NCI-H1694 treated with DMSO at 0.1 percent for 48 hours (cell line): ENCODE results near the gene WDR72.
"Not testable (repeated sequence)": the region's sequence is repeated elsewhere in the genome, so short reads cannot be mapped to it uniquely, and the experiment has no call there.

Source experiments
- DNase-seq: peaks from one replicate; lab custom pipeline; 2025; lab: John Stamatoyannopoulos, UW

WDR72 gene

GRCh38 chr15:53695365-53695764 is 64.1 kb downstream of the WDR72 start:
- DNase-seq = no peak

GRCh38 chr15:53694476-53694874 is 65.0 kb downstream of the WDR72 start:
- no peak for DNase-seq

GRCh38 chr15:53693729-53694475 is 65.6 kb downstream of the WDR72 start:
- DNase-seq = no peak

- DNase-seq = not testable (repeated sequence)
Measured at GRCh38 chr15:53684162-53684561, 75.3 kb downstream of the WDR72 start.

- DNase-seq = no peak
Measured at GRCh38 chr15:53681056-53681455, 78.4 kb downstream of the WDR72 start.

- no peak for DNase-seq
Measured at GRCh38 chr15:53675832-53676231, 83.6 kb downstream of the WDR72 start.

- DNase-seq = no peak
Measured at GRCh38 chr15:53671545-53671944, 87.9 kb downstream of the WDR72 start.

- no peak for DNase-seq
Measured at GRCh38 chr15:53670701-53671100, 88.8 kb downstream of the WDR72 start.

- no peak for DNase-seq
Measured at GRCh38 chr15:53665930-53666329, 93.5 kb downstream of the WDR72 start.

GRCh38 chr15:53658827-53659555 is 100.5 kb downstream of the WDR72 start:
- DNase-seq = no peak

- DNase-seq = no peak
Measured at GRCh38 chr15:53658255-53658654, 101.2 kb downstream of the WDR72 start.

- DNase-seq = no peak
Measured at GRCh38 chr15:53648934-53649333, 110.5 kb downstream of the WDR72 start.

GRCh38 chr15:53644660-53645059 is 114.8 kb downstream of the WDR72 start:
- no peak for DNase-seq

GRCh38 chr15:53634517-53635106 is 124.9 kb downstream of the WDR72 start:
- DNase-seq = no peak

GRCh38 chr15:53627279-53627678 is 132.2 kb downstream of the WDR72 start:
- no peak for DNase-seq

GRCh38 chr15:53625962-53626845 is 133.3 kb downstream of the WDR72 start:
- no peak for DNase-seq

- DNase-seq = no peak
Measured at GRCh38 chr15:53625260-53625659, 134.2 kb downstream of the WDR72 start.

- peak; percentile 8 for DNase-seq
Measured at GRCh38 chr15:53618461-53618860, 141.0 kb downstream of the WDR72 start.

GRCh38 chr15:53611145-53611920 is 148.1 kb downstream of the WDR72 start:
- DNase-seq = no peak

- DNase-seq = no peak
Measured at GRCh38 chr15:53591041-53591440, 168.4 kb downstream of the WDR72 start.

- no peak for DNase-seq
Measured at GRCh38 chr15:53590380-53590779, 169.1 kb downstream of the WDR72 start.
